Testis (tissue), 3 donors: ENCODE measurements around the gene MAST4. TPM values are rescaled to one million over a fixed set of nuclear protein-coding genes. Genes with fewer than 3 reads are reported as not detected.

ENCODE experiments used
- DNase-seq: peaks from one replicate; pipeline ENCODE4 v3.0.0-alpha.2; 2019
- H3K27ac ChIP-seq, 2 donors: fragments of 200-600 bp; sonication (generic); one replicate each; pipeline ENCODE4 v1.5.1; 2019
- H3K27me3 ChIP-seq: fragments of 200-600 bp; sonication (generic); one replicate; pipeline ENCODE4 v1.5.1; 2019
- H3K36me3 ChIP-seq: fragments of 200-600 bp; sonication (generic); one replicate; pipeline ENCODE4 v1.5.1; 2017; ENCODE audit warnings: low read depth; ENCODE audit errors: missing control alignments
- H3K4me1 ChIP-seq: fragments of 200-600 bp; sonication (generic); one replicate; pipeline ENCODE4 v1.5.1; 2019
- H3K4me3 ChIP-seq, 2 donors: fragments of 200-600 bp; sonication (generic); one replicate each; pipeline ENCODE4 v1.5.1; 2017 to 2019
- H3K9me3 ChIP-seq: fragments of 200-600 bp; sonication (generic); one replicate; pipeline ENCODE4 v1.5.1; 2017
- CTCF ChIP-seq, 3 experiments: fragments of 450-650 bp in 2 of 3; fragments of 200-600 bp in 1 of 3; sonication (generic) in 1 of 3; IDR thresholded peaks; one replicate each; pipeline ENCODE4 v1.5.1; 2016 to 2019; ENCODE audit warnings: antibody characterized with exemption in 3 of 3, mild to moderate bottlenecking in 2 of 3, moderate library complexity in 1 of 3
- POLR2A ChIP-seq: fragments of 450-650 bp; IDR thresholded peaks from one replicate; pipeline ENCODE4 v1.6.1; 2017; ENCODE audit warnings: antibody characterized with exemption, mild to moderate bottlenecking, moderate library complexity
- WGBS, 2 donors: methylation state at CpG; one replicate each; pipeline ENCODE4 v1.1.5; 2018; 5-methylcytosine and 5-hydroxymethylcytosine counted together
- intact Hi-C: fragments of 100-400 bp; cut with DNase I; formaldehyde crosslinking; loops from one replicate; pipeline ENCODE4 v1.15.1; 2023; ENCODE audit warnings: low total_unique reads
- polyA plus RNA-seq: library from polyadenylated mRNA; stranded (reverse); fragments of 350-450 nt; fragmentation: Illumina TruSeq; extraction: RNeasy Lipid Tissue Mini Kit (QIAGEN cat#74804); gene quantifications from one replicate; pipeline ENCODE4 v1.2.3, GENCODE V29; 2014; ENCODE audit warnings: low read depth, low replicate concordance; ENCODE audit not compliant: insufficient read depth
- total RNA-seq, 2 donors: library from RNA; depleted of rRNA; stranded (reverse); fragments of >200 nt; gene quantifications; one replicate each; pipeline ENCODE4 v1.2.3, GENCODE V29; 2016

Gene MAST4
- total and polyA plus RNA-seq, 3 donors from 2014 or later, result 27.2 to 56.4 (median 51.4) TPM

GRCh38 chr5:66674802-66675201, 78.6 kb downstream of the MAST4 start:
- no peaks in the 10 kb centered on the region for H3K9me3 ChIP-seq
- no peak overlapping the region for H3K4me3 ChIP-seq
- intact Hi-C loops, result no loop called here
- H3K36me3 ChIP-seq, result no peaks in the 10 kb centered on the region
- TF ChIP-seq CTCF (IDR thresholded peaks at IDR 0.05) (no peak), POLR2A (no peak)
- WGBS, 2 donors, result 98 to 100% methylated on average over 5 of the region's 5 CpGs
- no peaks in the 10 kb centered on the region for H3K4me1 ChIP-seq
- no peak overlapping the region for H3K27ac ChIP-seq
- no peaks in the 10 kb centered on the region for H3K27me3 ChIP-seq
- DNase-seq, result no peak

- TF ChIP-seq CTCF (IDR thresholded peaks at IDR 0.05), result no peak
- TF ChIP-seq POLR2A, result no peak
- DNase-seq, result no peak
- Histone ChIP-seq H3K4me3 (no peak overlapping the region), H3K27me3 (no peaks in the 10 kb centered on the region), H3K9me3 (no peaks in the 10 kb centered on the region), H3K36me3 (no peaks in the 10 kb centered on the region), H3K4me1 (no peaks in the 10 kb centered on the region), H3K27ac (no peak overlapping the region)
- intact Hi-C loops, result no loop called here
- 85 to 88% methylated on average over 2 of the region's 2 CpGs for WGBS, 2 donors
Observed at GRCh38 chr5:66675406-66675805, 79.2 kb downstream of the MAST4 start.

GRCh38 chr5:66680221-66680620, 84.0 kb downstream of the MAST4 start:
- intact Hi-C loops, result no loop called here
- DNase-seq, result no peak
- TF ChIP-seq POLR2A (no peak), CTCF (IDR thresholded peaks at IDR 0.05) (no peak)
- WGBS, 2 donors, result 63 to 78% methylated on average over 3 of the region's 3 CpGs
- Histone ChIP-seq H3K27ac (no peak overlapping the region), H3K36me3 (no peaks in the 10 kb centered on the region), H3K4me3 (no peak overlapping the region), H3K27me3 (no peaks in the 10 kb centered on the region), H3K4me1 (no peaks in the 10 kb centered on the region), H3K9me3 (no peaks in the 10 kb centered on the region)

GRCh38 chr5:66680804-66681203, 84.6 kb downstream of the MAST4 start:
- Histone ChIP-seq H3K27ac (no peak overlapping the region), H3K9me3 (no peaks in the 10 kb centered on the region), H3K36me3 (no peaks in the 10 kb centered on the region), H3K4me1 (no peaks in the 10 kb centered on the region), H3K27me3 (no peaks in the 10 kb centered on the region), H3K4me3 (no peak overlapping the region)
- no peak for TF ChIP-seq CTCF (IDR thresholded peaks at IDR 0.05)
- TF ChIP-seq POLR2A, result no peak
- DNase-seq, result no peak
- intact Hi-C loops, result no loop called here
- 89% methylated on average over 3 of the region's 3 CpGs for WGBS, 2 donors

- intact Hi-C loops, result no loop called here
- no peaks in the 10 kb centered on the region for H3K4me1 ChIP-seq
- WGBS, 2 donors, result 91 to 95% methylated on average over 2 of the region's 2 CpGs
- TF ChIP-seq POLR2A, result no peak
- no peak overlapping the region for H3K27ac ChIP-seq
- H3K4me3 ChIP-seq, result no peak overlapping the region
- H3K9me3 ChIP-seq, result no peaks in the 10 kb centered on the region
- DNase-seq, result no peak
- no peaks in the 10 kb centered on the region for H3K27me3 ChIP-seq
- H3K36me3 ChIP-seq, result no peaks in the 10 kb centered on the region
Observed at GRCh38 chr5:66684663-66685062, 88.5 kb downstream of the MAST4 start.
